HG03280 (cell line): ENCODE data around the gene TMEM178B.

Experiments used
- ATAC-seq: cut with Tn5 transposase; IDR thresholded peaks from one replicate; pipeline ENCODE4 v1.9.1; 2021; ENCODE audit warnings: mild to moderate bottlenecking, moderate library complexity; ENCODE audit not compliant: unreplicated experiment

The TMEM178B gene

DNA sequence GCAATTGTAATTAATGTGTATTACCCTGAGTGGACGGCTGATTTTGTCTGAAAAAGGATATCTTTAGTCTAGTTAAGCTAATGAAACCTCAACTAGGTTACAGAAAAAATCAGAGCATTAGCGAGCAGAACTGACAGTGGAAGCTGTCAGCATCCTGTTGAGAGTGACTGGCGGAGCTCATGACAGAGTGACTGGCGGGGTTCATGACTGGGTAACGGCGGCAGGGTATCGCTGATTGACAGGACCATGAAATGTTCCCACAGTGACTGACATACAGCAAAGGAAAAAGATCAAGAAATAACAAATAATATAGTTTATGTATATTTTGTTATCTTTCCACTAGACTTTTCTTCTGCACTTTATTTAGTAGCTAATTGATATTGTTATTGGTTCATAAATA lies 274.9 kb downstream of the TMEM178B start:
- no peak for ATAC-seq

DNA sequence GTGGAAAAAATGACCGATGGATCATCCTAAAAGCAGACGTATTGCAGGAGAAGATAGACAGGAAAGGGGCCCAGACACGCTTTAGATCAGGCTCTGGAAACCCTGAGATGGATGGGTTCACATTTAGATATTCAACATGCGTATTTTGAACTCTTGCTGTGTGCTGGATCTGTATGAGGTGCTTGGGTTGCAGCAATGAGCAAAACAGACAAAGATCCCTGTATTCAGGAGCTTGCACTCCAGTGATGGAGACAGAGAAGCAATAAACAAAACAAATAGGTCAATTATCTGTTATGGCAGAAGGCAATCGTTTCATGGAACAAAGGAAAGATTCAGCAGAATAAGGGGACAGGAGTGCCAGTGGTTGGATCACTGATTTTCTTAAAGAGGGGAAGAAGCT lies 275.5 kb downstream of the TMEM178B start:
- no peak for ATAC-seq

DNA sequence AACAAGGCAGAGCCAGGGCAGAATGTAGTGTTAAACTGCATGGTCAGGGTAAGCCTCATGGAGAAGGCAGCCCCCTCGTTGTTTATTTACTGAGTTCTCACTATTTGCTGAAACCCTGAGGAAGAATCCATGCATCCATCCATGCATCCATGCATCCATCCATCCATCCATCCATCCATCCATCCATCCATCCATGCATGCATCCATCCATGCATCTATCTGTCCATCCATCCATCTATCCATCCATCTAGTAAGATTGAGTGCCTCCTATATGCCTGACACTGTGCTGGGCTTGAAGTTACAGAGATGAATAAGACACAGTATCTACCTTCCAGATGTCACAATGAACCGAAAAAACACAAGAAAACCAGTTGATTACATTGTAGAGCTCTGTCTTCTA lies 275.9 kb downstream of the TMEM178B start:
- ATAC-seq: no peak

DNA sequence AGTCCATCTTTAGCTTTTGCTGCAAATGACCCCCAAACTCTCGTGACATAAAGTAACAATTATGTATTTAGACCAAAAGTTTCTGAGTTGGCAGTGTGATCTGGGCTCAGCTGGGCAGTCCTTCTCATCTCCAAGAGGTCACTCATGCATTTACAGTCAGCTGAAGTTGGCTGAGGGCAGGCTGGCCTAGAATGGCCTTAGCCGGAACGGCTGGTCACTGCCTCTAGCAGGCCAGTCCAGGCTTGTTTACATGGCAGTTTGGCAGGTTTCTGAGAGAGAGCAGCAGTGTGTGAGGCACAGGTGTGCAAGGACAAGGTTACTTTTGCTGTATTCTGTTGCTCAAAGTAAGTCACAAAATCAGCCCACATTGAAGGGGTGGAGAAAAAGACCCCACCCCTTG lies 277.3 kb downstream of the TMEM178B start:
- no peak for ATAC-seq

DNA sequence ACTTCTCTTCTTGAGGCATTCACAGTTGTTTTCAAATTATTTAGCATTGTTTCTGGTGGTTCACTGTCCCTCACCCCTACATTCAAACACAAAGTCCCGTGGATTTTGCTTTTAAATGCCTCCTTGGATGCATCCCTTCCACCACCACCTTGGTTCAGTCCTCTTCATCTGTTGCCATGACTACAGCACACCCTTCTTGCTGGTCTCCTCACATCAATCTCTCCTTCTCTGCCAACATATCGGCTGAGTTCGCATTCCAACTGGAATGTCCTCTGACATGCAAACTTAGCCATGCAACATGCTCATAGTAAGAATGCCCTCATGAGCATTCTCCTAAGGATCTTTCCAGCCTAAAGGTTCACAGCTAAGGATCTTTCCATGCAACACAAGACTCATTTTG lies 279.1 kb downstream of the TMEM178B start:
- ATAC-seq: no peak

DNA sequence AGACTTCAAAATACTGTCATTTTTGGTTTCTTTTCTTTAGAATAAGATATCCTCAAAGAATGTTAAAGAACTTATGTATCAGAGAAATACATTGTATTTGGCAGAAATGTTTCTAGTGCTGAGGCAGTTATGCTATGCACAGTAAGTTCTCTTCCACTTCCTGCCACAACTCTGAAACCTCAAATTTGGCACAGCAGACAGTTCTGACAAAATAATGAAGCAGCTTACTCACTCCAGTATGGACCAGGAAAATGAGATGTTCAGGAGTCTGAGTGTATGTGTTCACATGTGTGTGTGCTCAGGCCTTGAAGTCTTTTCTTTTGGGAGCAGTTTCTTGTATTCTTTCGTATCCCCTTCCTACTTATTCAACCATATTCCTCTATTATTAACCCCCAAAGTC lies 280.4 kb downstream of the TMEM178B start:
- ATAC-seq: no peak

DNA sequence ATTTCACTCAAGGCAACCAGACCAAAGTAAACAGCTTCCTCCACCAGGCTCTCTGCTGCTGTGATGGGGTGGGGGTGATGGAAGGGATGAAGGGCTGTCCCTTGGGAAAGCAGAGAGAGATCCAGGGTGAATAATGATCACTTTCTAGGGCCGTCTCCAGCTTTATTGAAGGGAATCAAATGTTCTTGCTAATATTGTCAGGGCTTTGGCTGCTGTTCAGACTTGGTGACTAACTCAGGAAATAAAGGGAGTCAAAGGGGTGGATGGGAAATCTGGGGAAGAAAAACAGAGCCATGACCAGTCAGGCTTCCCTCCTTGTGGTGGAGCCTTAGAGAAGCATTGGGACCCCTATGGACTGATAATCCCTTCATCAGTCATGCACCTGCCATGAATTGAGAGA lies 281.2 kb downstream of the TMEM178B start:
- ATAC-seq: no peak

DNA sequence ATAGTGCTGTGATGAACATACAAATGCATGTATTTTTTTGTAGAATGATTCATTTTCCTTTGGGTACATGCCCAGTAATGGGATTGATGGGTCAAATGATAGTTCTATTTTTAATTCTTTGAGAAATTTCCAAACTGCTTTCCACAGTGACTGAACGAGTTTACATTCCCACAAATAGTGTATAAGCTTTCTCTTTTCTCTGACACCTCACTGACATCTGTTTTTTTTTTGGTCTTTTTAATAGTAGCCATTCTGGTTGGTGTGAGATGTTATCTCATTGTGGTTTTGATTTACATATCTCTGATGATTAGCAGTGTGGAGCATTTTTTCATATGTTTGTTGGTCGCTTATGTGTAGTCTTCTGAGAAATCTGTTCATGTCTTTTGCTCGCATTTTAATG lies 282.3 kb downstream of the TMEM178B start:
- ATAC-seq: no peak

DNA sequence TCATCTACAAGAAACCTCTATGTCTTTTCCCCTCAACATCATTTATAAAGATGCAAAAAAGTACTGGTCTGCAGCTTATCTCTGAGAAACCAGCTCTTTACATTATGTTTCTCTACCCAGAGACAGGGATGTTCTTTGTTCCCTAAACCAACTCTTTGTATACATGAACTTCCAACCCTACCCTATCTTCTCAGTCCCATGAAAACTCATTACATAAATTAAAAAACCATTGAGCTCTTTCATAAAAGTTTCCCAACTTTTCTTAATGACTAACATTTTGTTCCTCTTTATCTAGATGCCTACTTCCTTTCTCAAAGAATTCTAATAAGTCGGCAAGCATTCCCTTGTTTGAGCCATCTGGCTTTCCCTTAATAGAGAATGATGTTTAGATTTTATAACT lies 284.5 kb downstream of the TMEM178B start:
- ATAC-seq: no peak

DNA sequence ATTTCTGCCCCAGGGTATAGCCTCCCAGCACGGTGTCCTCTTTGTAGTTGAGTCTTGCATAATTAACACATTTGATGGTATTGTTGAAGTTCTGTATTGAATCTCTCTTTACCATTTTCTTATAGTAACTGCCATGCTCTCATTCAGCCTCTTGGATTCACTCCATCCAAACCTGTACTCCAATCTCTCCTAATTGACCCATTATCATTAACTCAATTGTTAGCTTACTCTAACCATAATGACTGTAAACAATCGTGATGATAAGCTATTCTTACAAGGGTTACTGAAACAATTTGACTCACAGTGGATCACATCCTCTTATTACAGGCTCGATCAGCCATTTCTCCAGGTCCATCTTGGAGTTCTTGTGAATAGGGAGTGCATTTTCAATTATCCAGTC lies 285.4 kb downstream of the TMEM178B start:
- no peak for ATAC-seq

DNA sequence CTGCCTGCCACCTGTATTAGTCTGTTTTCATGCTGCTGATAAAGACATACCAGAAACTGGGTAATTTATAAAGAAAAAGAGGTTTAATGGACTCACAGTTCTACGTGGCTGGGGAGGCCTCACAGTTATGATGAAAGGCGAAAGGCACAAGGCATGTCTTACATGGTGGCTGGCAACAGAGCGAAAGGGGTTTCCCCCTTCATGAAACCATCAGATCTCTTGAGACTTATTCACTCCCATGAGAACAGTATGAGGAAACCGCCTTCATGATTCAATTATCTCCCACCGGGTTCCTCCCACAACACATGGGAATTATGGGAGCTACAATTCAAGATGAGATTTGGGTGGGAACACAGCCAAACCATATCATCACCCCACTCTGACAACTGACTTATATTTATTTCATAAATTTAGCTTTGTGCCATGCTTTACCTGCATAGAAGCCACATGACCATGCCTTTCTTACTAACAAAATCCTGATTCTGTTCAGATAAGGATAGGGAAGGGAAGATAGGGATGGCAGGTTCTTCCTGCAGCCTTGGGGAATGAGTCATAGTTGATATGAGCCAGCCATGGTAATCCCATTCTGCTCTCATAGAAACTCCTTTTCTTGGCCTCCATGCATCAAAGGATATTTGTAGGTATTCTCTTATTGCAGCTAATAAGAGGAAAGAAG lies 286.0 kb downstream of the TMEM178B start:
- ATAC-seq: no peak

DNA sequence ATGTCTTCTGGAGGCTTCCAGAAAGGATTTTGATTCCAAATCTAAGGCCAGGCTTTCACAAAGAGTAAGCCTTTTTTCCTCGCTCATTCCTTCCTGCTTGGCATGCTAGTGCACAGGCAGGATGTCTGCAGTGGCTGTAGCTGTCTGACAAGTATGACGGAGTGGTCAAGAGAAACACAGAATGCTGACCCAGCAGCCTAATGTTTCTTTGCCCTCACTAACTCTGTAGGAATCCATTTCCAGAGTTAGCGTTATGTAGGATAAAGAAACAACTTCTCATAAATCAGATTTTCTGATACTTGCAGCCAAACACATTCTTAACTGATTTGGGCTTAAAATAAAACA lies 286.5 kb downstream of the TMEM178B start:
- ATAC-seq: no peak

DNA sequence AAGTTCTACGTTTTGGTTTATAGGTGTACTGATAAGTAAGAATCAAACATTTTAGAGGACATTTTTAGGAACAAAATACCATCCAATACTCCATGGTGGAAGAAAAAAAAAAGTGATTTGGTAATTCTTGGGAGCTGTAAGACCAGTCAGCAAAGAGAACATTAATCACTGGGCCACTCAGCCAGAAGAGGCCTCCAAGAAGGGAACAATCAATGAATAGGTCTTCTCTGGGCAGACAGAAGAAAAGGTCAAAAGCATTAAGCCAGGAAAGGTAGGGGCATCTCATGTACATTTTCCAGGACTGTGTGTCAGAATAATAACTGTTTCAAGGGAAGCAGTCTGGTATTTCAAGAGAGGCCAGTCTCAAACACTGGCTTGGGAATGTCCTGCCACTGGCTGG lies 286.9 kb downstream of the TMEM178B start:
- no peak for ATAC-seq

DNA sequence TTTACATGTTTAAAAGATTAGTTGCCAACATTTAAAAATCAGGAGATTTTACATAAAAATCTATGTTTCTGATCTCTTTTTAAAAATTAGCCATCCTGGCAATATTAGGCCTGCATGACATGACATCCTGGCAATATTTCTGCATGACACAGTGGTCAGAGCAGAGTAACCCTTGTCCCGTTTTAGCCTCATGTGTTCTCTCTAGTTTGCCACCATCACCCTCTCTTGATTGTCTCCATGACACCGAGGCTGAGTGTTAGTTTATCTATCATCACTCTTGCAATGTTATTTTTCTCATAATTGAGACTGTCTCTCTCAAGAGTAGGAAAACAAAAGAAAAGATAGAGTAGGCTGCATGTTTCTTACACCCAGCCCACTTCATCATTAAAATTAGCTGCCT lies 287.6 kb downstream of the TMEM178B start:
- no peak for ATAC-seq

DNA sequence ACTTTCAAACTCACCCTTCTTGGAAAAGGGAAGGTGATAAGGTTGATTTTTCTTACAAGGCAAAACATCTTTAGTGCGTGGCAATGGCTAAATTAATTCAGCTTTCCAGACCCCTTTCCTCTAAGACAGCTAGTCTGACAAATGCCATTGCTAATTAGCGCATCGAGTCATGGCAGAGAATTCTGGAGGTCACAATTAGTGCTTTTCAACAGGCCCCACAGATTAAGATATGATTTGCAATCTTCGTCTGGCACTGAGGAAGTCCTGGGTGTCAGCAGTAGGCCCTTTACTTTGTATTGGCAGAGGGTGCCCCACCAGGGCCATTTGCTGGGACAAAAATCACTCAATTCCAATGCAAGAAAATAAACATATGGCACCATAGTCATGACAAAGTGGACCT lies 288.1 kb downstream of the TMEM178B start:
- ATAC-seq: no peak

DNA sequence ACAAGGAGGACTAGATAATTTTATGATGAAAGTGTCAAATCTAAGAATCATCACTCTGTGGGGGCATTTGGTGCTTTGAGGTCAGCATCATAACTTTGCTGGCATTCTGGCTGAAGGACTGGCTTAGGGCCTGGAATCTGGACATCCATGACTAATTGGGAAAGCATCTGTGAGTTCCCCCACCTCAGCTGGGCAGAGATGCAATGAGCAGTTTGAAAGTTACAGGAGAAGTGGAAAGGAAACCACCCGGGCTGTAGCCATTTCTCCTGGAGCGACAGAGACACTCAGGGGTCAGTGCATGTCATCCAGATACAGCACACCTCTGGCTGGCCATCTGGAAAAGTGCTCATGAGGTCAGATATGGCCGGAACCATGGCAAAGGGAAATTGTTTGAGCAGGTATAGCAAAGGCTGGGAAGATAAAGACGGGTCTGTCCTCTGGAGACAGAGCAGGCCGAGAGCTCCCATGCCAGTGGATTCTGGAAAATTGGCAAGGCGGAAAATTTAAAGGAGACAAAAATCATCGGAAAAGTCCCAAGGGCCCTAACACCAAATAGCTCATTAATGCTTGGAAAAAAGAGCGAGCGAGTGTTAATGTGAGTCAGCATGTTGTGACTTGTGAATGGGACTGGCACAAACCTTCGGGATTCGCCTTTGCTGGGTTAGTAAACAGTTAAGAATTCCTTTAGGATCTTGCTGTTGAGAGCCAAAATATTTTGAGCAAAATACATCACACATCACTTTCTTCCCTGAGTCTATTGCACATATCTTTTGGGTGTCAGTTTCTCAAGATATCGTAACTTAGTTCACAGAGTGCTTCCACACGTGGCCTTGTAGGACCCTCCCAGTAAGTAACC lies 288.9 kb downstream of the TMEM178B start:
- no peak for ATAC-seq

DNA sequence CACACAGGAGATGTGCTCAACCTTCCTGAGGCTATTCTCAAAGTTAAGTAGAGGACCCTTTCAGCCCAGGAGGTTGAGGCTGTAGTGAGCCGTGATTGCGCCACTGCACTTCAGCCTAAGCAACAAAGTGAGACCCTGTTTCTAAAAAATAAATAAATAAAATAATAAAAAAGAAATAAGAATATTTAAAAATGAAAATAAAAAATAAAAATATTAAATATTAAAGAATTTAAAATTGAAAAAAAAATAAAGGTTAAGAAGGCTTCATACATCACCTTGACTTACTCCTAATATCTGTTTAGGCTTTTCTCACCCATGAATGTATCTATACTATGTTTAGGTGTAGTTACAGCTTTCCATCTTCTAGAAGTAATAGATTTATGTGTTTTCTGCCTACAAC lies 289.9 kb downstream of the TMEM178B start:
- no peak for ATAC-seq

DNA sequence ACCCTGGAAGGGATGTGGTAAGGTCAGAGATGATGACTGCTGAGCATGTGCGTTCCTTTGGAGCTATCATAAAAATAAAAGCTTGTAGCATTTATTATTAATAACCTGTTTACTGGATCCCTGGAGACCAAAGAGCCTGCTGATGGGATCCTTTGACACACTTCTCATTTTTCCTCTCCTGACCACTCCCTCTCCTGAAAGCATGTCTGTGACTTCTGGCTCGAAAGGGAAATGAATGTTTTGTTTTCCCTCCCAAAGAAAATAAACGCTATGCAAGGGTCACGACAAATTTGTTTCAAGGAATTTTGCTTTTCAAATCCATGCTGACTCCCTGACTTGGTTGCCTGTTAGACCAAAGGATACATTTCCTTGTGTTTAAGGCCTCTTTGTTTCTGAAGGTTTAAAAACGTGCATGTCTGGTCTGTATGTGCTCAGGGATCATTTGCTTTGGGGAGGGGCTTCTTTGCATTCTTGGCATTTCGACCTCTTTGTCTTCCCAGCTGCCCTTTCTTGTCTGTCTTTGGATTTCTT lies 292.3 kb downstream of the TMEM178B start:
- no peak for ATAC-seq

DNA sequence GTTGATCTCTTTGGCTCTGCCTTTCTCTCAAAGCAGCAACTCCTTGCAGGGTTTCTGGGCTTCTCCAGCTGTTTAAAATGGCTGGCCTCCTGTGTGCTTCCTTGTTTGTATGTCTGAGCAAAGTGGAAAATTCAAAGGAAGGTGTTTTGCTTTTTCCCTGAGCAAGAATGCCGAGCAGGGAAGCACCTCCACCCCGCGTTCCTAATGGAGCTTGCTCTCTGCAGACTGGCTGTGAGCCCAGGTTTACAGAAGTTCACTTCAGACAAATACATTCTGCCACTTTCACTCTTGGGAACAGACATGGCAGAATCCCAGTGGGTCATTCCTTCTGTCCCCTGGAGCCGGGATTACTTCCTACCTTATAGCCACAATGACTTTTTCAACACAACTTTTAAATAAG lies 295.6 kb downstream of the TMEM178B start:
- ATAC-seq: no peak

DNA sequence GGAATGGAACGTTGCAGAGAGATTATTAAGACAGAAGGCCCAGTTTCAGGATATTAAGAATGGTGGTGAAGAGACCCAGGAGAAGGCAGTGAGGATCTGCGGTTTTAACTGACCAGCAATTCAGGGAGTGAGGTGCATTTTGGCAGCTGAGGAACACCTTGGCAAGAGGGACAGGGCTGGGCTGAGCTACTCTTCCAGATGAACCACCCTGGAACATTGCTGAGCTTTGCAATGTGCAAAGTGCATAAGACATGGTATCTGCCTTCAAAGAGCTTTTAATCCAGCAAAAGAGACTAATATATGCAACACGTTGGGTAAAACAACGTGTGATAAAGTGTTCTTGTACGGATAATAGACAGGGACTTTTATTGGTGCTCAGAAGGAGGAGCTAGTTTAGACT lies 296.3 kb downstream of the TMEM178B start:
- ATAC-seq: no peak

DNA sequence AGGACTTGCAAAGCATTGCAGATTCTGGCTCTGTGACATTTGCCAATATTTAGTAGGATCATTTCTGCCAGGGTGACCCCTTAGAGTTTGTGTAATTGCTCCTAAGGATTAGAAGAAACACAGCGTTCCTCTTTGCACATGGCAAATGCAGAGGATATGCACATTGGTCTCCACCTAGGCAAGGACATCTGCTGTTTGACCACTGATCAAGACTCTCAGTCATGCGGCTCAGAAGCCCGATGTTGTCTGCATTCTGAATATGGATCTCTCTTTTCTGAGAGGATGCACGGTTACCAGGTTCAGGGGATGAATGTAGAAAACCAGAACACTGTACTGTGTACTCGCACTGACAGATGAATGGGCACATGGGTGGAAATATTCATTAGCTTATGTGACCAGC lies 296.8 kb downstream of the TMEM178B start:
- ATAC-seq: no peak

DNA sequence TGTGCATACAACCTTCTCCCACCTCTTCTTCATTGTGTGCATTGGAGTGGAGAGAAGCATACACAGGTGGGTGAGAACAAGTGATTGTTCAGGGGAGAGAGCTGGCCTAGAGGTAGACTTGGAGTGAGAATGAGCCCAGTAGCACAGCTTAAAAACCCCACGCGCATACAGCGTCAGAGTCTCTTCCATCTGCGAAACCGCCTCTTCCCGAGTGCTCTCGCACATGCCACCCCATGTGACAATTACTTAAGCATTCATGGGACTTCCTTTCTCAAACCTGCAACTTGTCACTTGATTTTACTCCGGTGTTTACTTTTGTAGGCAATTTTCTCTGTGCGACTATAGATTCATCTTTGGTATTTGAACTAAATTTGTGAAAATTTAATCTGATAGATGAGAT lies 300.6 kb downstream of the TMEM178B start:
- no peak for ATAC-seq
